ENCODE results near the gene MEGF8. TPM values are rescaled to one million over a fixed set of nuclear protein-coding genes. Genes with fewer than 3 reads are reported as not detected.

The MEGF8 gene
- total RNA-seq, 3 donors from 2014 or later (not counting 1 experiment from before 2014, with no cell fraction given) = 8.1 to 11.3 (median 10.5) TPM

GRCh38 chr19:42285988-42286348 lies 39.5 kb upstream of the MEGF8 start:
- Histone ChIP-seq H3K27ac (ENCODE audit: low read length) (peak overlapping the region; percentile 5), H3K27me3 (ENCODE audit: control insufficient read depth, insufficient read depth, low read length) (no peaks in the 10 kb centered on the region), H3K4me1 (ENCODE audit: control insufficient read depth, insufficient read depth, low read length) (peaks cover 43% of the 10 kb centered on the region), H3K4me3 (ENCODE audit: low read length) (no peak overlapping the region), H3K36me3 (ENCODE audit: control insufficient read depth, insufficient read depth, low read length) (peaks cover 40% of the 10 kb centered on the region), H3K9me3 (ENCODE audit: control insufficient read depth, insufficient read depth, low read length) (no peaks in the 10 kb centered on the region)
- ATAC-seq = no peak
- peaks cover 13 to 21% of the 10 kb centered on the region in 2 donors for H3K4me1 Mint-ChIP-seq
- H3K27me3 Mint-ChIP-seq (ENCODE audit: low read depth in 2 of 2) = no peaks in the 10 kb centered on the region
- intact Hi-C loops (cut with micrococcal nuclease) = no loop called here
- H3K4me3 Mint-ChIP-seq = peak overlapping the region; percentile 98
- H3K27ac Mint-ChIP-seq = peak overlapping the region; percentile 91 to 93
- H3K36me3 Mint-ChIP-seq = no peaks in the 10 kb centered on the region
- WGBS (ENCODE audit: insufficient coverage) = 26% methylated on average over 6 of the region's 6 CpGs
- DNase-seq = no peak
- no peak for TF ChIP-seq CTCF (IDR thresholded peaks at IDR 0.05)
- H3K9me3 Mint-ChIP-seq = no peaks in the 10 kb centered on the region

GRCh38 chr19:42286349-42287016 lies 39.0 kb upstream of the MEGF8 start:
- H3K36me3 ChIP-seq (ENCODE audit: control insufficient read depth, insufficient read depth, low read length) = peaks cover 45% of the 10 kb centered on the region
- ATAC-seq (no peak), DNase-seq (no peak)
- H3K27ac ChIP-seq (ENCODE audit: low read length) = peak overlapping the region; percentile 5
- no peak for TF ChIP-seq CTCF (IDR thresholded peaks at IDR 0.05)
- no peak overlapping the region for H3K4me3 Mint-ChIP-seq
- H3K4me1 ChIP-seq (ENCODE audit: control insufficient read depth, insufficient read depth, low read length) = peaks cover 38% of the 10 kb centered on the region
- peaks cover 13 to 23% of the 10 kb centered on the region in 2 donors for H3K4me1 Mint-ChIP-seq
- no peaks in the 10 kb centered on the region for H3K9me3 Mint-ChIP-seq
- intact Hi-C loops (cut with micrococcal nuclease) = no loop called here
- peak overlapping the region; percentile 91 to 93 for H3K27ac Mint-ChIP-seq
- WGBS (ENCODE audit: insufficient coverage) = 51% methylated on average over 12 of the region's 13 CpGs
- no peak overlapping the region for H3K4me3 ChIP-seq (ENCODE audit: low read length)
- no peaks in the 10 kb centered on the region for H3K27me3 Mint-ChIP-seq (ENCODE audit: low read depth in 2 of 2)
- no peaks in the 10 kb centered on the region for H3K36me3 Mint-ChIP-seq
- H3K9me3 ChIP-seq (ENCODE audit: control insufficient read depth, insufficient read depth, low read length) = no peaks in the 10 kb centered on the region
- no peaks in the 10 kb centered on the region for H3K27me3 ChIP-seq (ENCODE audit: control insufficient read depth, insufficient read depth, low read length)

GRCh38 chr19:42287017-42287826 lies 38.2 kb upstream of the MEGF8 start:
- peaks cover 13 to 29% of the 10 kb centered on the region in 2 donors for H3K4me1 Mint-ChIP-seq
- H3K27ac Mint-ChIP-seq = no peak overlapping the region
- Histone ChIP-seq H3K9me3 (ENCODE audit: control insufficient read depth, insufficient read depth, low read length) (no peaks in the 10 kb centered on the region), H3K4me3 (ENCODE audit: low read length) (no peak overlapping the region), H3K36me3 (ENCODE audit: control insufficient read depth, insufficient read depth, low read length) (peaks cover 52% of the 10 kb centered on the region), H3K27me3 (ENCODE audit: control insufficient read depth, insufficient read depth, low read length) (no peaks in the 10 kb centered on the region), H3K4me1 (ENCODE audit: control insufficient read depth, insufficient read depth, low read length) (peaks cover 31% of the 10 kb centered on the region), H3K27ac (ENCODE audit: low read length) (no peak overlapping the region)
- no peak for TF ChIP-seq CTCF (IDR thresholded peaks at IDR 0.05)
- H3K36me3 Mint-ChIP-seq = no peaks in the 10 kb centered on the region
- intact Hi-C loops (cut with micrococcal nuclease) = no loop called here
- H3K9me3 Mint-ChIP-seq = no peaks in the 10 kb centered on the region
- DNase-seq = no peak
- ATAC-seq = no peak
- 96% methylated on average over 30 of the region's 30 CpGs for WGBS (ENCODE audit: insufficient coverage)
- no peaks in the 10 kb centered on the region for H3K27me3 Mint-ChIP-seq (ENCODE audit: low read depth in 2 of 2)
- H3K4me3 Mint-ChIP-seq = no peak overlapping the region
